Stomach smooth muscle (tissue), 2 donors: ENCODE measurements around the gene TCTN2.
A peak's percentile ranks its signal among the peaks of the same experiment; 100 is the strongest.

Experiments
- H3K27ac ChIP-seq: one replicate; pipeline ENCODE4 v1.7.0; 2013; ENCODE audit warnings: mild to moderate bottlenecking, low read length, inconsistent platforms
- H3K27me3 ChIP-seq, 2 donors: one replicate each; pipeline ENCODE4 v1.7.0; 2013; ENCODE audit warnings: low read length in 2 of 2; ENCODE audit not compliant: insufficient read depth in 2 of 2, control insufficient read depth in 1 of 2
- H3K36me3 ChIP-seq, 2 donors: one replicate each; pipeline ENCODE4 v1.7.0; 2013; ENCODE audit warnings: low read length in 2 of 2; ENCODE audit not compliant: control insufficient read depth in 2 of 2, insufficient read depth in 2 of 2
- H3K4me1 ChIP-seq: one replicate; pipeline ENCODE4 v1.7.0; 2013; ENCODE audit warnings: low read length; ENCODE audit not compliant: control insufficient read depth, insufficient read depth
- H3K4me3 ChIP-seq, 2 donors: one replicate each; pipeline ENCODE4 v1.7.0; 2013; ENCODE audit warnings: low read length in 2 of 2
- H3K9ac ChIP-seq, 2 donors: one replicate each; pipeline ENCODE4 v1.7.0; 2013; ENCODE audit warnings: low read length in 2 of 2, mild to moderate bottlenecking in 1 of 2
- H3K9me3 ChIP-seq, 2 donors: one replicate each; pipeline ENCODE4 v1.7.0; 2013; ENCODE audit warnings: low read length in 2 of 2; ENCODE audit not compliant: control insufficient read depth in 2 of 2
- donor health status: healthy.
- donor health status: Pancreatic carcinoma.

Gene TCTN2

DNA sequence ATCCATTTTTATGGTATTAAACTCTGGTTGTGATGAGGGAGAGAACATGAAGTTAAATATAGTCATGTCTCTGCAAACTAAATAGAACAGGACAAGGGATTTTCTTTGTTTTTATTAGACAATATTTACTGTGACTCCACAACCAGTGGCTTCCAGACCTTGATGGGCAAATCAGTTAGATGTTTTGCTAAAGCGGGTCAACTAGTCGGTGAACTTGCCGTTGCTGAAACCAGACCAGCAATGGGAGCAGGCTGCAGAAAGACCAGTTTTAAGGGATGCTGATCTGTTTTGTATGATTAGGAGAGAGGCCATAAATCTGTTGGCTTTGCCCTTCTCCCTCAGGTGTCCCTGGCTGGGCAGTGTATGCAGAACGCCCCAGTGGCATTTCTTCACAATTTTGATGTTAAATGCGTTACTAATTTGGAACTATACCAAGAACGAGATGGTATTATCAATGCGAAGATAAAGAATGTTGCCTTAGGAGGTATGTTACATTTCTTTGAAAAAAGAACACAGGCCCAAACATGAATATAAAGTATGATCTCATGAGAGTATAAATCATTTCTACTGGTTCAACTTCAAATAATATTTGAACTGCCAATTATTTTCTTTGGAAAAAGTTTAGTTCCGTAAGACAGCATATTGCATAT, 19.4 kb downstream of the TCTN2 start:
- Histone ChIP-seq H3K9ac (no peak overlapping the region), H3K4me3 (no peak overlapping the region), H3K36me3 (peaks cover 19 to 24% of the 10 kb centered on the region in 2 donors), H3K4me1 (no peaks in the 10 kb centered on the region), H3K27ac (no peak overlapping the region), H3K27me3 (no peaks in the 10 kb centered on the region), H3K9me3 (no peaks in the 10 kb centered on the region)

DNA sequence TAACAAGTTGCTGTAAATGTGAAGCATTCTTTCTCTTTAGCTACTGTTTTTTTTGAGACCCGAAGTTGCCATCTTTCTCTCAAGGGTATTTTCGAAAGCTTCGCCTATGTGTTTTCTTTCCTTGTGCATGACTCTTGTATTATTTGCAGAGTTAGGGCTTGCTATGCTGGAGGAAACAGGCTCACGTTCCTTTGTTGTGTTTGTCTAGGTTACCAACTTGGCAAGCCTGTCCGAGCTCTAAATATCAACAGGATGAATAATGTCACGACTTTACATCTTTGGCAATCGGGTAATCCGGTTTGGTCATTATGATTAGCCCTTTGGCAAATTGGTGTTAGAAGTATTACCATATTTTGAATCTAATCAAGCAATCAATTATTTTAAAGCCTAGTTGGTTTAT, 25.3 kb downstream of the TCTN2 start:
- H3K27me3 ChIP-seq = no peaks in the 10 kb centered on the region
- no peak overlapping the region for H3K27ac ChIP-seq
- H3K36me3 ChIP-seq = peaks cover 17 to 31% of the 10 kb centered on the region in 2 donors
- no peaks in the 10 kb centered on the region for H3K9me3 ChIP-seq
- no peak overlapping the region for H3K9ac ChIP-seq
- H3K4me3 ChIP-seq = no peak overlapping the region
- H3K4me1 ChIP-seq = no peaks in the 10 kb centered on the region

DNA sequence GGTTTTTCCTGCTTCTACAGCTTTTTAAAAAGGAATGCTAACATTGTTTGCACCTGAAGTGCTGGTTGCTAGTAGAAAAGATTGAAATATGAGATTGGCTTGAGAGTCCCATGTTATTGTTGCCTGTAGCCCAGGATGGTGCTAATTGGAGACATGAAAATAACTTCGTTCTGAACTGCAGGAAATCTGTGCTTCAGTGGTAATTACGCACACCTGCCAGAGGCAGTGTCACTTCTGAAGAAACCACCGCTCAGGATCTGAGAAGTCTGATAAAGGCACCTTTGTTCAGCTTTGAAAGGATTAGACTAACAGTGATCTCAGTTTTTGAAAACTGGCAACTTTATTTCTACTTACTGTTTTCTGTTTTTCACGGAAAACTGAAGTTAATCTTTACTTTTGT, 25.7 kb downstream of the TCTN2 start:
- Histone ChIP-seq H3K36me3 (peaks cover 16 to 28% of the 10 kb centered on the region in 2 donors), H3K4me3 (no peak overlapping the region)

DNA sequence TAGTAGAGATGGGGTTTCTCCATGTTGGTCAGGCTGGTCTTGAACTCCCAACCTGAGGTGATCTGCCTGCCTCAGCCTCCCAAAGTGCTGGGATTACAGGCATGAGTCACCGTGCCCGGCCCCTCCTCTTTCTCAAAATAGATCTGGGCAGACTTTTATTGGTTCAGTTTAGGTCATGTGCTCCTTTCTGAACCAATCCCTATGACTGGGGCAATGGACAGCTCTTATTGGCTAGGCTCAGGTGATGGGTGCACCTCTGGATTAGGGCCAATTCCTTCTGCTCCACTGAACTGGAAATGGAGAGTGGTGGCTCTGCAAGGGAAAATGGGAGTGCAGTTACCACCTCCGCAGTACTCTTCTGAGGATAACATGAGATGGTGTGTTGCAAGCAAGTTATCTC, 35.0 kb downstream of the TCTN2 start:
- no peaks in the 10 kb centered on the region for H3K9me3 ChIP-seq
- H3K36me3 ChIP-seq = peaks cover 12 to 18% of the 10 kb centered on the region in 2 donors
- H3K4me1 ChIP-seq = no peaks in the 10 kb centered on the region
- no peak overlapping the region for H3K27ac ChIP-seq
- H3K4me3 ChIP-seq = no peak overlapping the region
- no peaks in the 10 kb centered on the region for H3K27me3 ChIP-seq
- H3K9ac ChIP-seq = no peak overlapping the region

More for the DNA sequence above, 25.7 kb downstream of the TCTN2 start:
- no peaks in the 10 kb centered on the region for H3K9me3 ChIP-seq
- H3K27ac ChIP-seq = no peak overlapping the region
- H3K27me3 ChIP-seq = no peaks in the 10 kb centered on the region
- H3K9ac ChIP-seq = no peak overlapping the region
- no peaks in the 10 kb centered on the region for H3K4me1 ChIP-seq

DNA sequence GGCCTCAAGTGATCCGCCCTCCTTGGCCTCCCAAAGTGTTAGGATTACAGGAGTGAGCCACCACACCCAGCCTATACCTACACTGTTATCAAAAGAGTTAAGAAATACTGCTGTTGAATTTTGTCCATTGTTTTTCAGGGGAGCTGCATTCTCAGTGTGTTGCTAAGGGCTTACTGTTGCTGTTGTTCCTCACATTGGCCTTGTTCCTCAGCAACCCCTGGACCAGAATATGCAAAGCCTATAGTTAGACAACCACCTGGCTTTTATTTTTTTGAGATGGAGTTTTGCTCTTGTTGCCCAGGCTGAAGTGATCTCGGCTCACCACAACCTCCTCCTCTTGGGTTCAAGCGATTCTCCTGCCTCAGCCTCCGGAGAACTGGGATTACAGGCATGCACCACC, 36.6 kb downstream of the TCTN2 start:
- H3K9ac ChIP-seq = no peak overlapping the region
- H3K4me1 ChIP-seq = peaks cover 8% of the 10 kb centered on the region
- H3K27ac ChIP-seq = no peak overlapping the region
- no peak overlapping the region for H3K4me3 ChIP-seq
- peaks cover 8 to 12% of the 10 kb centered on the region in 2 donors for H3K36me3 ChIP-seq
- H3K9me3 ChIP-seq = no peaks in the 10 kb centered on the region
- no peaks in the 10 kb centered on the region for H3K27me3 ChIP-seq

DNA sequence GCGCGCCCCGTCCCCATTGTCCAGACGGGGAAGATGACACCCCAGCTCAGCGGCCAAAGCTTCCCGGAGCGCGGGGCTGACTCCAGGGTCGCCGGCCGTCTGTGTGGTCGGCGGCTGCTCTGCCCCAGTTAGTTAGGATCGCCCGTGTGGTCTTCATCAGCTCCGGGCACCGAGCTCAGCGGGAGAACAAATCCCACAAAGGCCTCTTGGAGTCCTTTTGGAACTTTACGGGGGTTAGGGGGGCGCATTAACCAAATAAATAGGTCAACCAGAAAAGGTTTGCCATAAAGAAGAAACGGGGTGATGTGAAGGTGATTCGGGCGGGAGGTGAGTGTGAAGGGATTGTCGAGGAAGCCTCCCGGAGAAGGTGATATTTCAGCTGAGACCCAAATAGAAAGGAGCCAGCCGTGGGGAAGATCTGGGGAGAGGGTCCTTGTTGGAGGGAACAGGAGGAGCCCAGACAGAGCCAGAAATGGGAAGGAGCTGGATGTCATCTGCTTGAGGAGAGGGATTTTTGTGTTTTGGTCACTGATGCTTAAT, 41.9 kb downstream of the TCTN2 start:
- Histone ChIP-seq H3K9me3 (no peaks in the 10 kb centered on the region), H3K4me3 (peak overlapping the region; percentile 89 to 91), H3K36me3 (no peaks in the 10 kb centered on the region), H3K27ac (no peak overlapping the region), H3K27me3 (no peaks in the 10 kb centered on the region), H3K9ac (peak overlapping the region; percentile 76 to 86), H3K4me1 (peaks cover 19% of the 10 kb centered on the region)

DNA sequence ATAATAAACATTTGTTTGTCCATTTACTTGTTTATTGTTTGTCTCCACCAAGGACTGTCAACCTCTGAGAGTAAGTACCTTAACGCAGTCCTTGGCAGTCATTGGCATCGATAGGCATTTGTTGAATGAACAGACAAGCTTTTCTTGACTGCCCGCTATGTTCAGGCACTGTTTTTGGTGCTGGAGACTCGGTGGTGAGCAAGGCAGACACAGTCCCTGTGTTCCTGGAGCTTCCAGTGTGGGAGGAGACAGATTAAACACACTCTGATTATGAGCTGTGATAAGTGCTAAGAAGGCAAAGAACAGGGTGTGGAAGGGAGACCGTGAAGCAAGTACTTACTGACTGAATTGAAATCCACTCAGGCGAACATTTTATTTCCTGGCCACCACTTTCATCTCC, 42.5 kb downstream of the TCTN2 start:
- no peak overlapping the region for H3K27ac ChIP-seq
- peak overlapping the region; percentile 76 to 86 for H3K9ac ChIP-seq

DNA sequence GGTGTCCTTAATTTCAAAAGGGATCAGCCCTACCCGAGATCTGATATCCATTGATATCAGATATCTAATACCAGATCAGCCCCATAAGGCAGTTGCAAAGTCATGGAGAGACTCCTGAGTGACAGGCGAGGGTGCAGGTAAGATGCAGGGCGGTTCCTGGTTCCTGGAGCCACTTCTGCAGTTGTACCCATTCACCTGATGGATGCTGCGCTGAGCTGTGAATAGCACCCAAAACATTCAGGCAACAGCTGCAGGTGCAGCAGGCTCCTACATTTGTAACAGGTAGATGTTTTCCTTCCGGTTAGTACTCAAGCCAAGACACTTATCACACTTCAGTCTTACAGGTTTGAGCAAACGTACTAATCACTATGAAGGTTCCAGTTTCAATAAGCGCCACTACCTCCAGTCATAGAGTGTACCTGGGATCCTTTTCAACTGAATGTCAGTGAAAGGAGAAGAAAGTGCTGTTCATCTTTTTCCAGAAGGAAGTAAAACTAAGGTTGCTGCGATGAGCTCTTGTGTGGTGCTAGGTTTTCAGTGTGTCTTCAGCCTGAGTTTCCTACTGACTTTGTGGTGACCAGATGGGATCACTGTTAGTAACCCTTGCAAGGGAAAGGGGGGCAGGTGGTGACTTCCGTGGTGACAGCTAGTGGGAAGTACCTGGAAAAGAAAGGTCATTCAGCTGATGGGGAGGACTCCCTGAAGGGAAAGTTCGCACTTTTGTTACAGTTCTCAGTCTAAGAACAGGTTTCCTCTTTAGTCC, 43.1 kb downstream of the TCTN2 start:
- Histone ChIP-seq H3K4me1 (peaks cover 19% of the 10 kb centered on the region), H3K27me3 (no peaks in the 10 kb centered on the region), H3K36me3 (no peaks in the 10 kb centered on the region), H3K4me3 (peak overlapping the region in 1 of 2 donors; percentile 91), H3K9ac (peak overlapping the region in 1 of 2 donors; percentile 43), H3K9me3 (no peaks in the 10 kb centered on the region), H3K27ac (no peak overlapping the region)

More for the DNA sequence above, 42.5 kb downstream of the TCTN2 start:
- Histone ChIP-seq H3K9me3 (no peaks in the 10 kb centered on the region), H3K36me3 (no peaks in the 10 kb centered on the region), H3K4me1 (peaks cover 19% of the 10 kb centered on the region), H3K27me3 (no peaks in the 10 kb centered on the region), H3K4me3 (peak overlapping the region; percentile 89 to 91)

DNA sequence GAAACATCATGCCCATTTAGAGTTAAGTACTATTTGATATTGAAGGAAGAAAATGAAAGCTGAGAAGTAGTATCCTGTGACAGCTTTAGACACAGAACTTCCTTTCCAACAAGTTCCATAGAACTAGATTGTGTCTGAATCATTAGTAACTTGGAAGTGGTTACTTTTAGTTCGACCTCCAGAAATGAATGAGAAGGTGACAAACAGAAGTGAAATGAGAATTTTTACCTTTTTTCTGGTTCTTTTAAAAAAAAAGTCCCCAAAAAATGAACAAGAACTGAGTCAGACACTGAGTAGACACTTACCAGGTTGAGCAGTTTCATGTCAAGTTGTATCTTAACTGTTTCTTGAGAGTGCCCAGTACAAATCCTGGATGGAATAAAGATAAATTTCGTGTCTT, 44.3 kb downstream of the TCTN2 start:
- Histone ChIP-seq H3K36me3 (no peaks in the 10 kb centered on the region), H3K9ac (no peak overlapping the region), H3K27ac (no peak overlapping the region), H3K27me3 (no peaks in the 10 kb centered on the region), H3K9me3 (no peaks in the 10 kb centered on the region), H3K4me1 (peaks cover 19% of the 10 kb centered on the region), H3K4me3 (no peak overlapping the region)

DNA sequence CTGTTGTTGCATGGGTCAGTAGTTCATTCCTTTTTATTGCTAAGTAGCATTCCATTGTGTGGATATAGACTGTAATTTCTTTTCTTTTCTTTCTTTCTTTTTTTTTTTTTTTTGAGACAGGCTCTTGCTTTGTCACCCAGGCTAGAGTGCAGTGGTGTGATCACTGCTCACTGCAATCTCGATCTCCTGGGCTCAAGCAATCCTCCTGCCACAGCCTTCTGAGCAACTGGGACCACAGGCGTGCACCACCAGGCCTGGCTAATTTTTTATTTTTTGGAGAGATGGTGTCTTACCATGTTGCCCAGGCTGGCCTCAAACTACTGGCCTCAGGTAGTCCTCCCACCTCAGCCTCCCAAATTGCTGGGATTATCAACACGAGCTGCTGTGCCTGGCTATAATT, 46.4 kb downstream of the TCTN2 start:
- H3K9me3 ChIP-seq = no peaks in the 10 kb centered on the region
- peaks cover 12% of the 10 kb centered on the region for H3K4me1 ChIP-seq
- no peak overlapping the region for H3K4me3 ChIP-seq
- no peak overlapping the region for H3K9ac ChIP-seq
- H3K27me3 ChIP-seq = no peaks in the 10 kb centered on the region
- no peak overlapping the region for H3K27ac ChIP-seq
- H3K36me3 ChIP-seq = peaks cover 2% of the 10 kb centered on the region in 2 donors
